Retinal pigment epithelial cell (primary cell): Measurements from ENCODE around the gene CACNB1.
A peak's percentile ranks its signal among the peaks of the same experiment; 100 is the strongest.

Experiments
- DNase-seq: peaks from one replicate; pipeline ENCODE4 v3.0.0-alpha.2; 2010; ENCODE audit warnings: low read depth
- H3K4me3 ChIP-seq: 2 replicates; pipeline ENCODE4 v1.5.1; 2011; ENCODE audit warnings: mild to moderate bottlenecking, low read length, control low read depth, moderate library complexity
- TF ChIP-seq, protein P1 (sequence below): conservative IDR thresholded peaks from 2 replicates; pipeline ENCODE4 v1.5.1; 2011; ENCODE audit warnings: low read depth, low read length, control low read depth, inconsistent platforms

CACNB1 gene

DNA sequence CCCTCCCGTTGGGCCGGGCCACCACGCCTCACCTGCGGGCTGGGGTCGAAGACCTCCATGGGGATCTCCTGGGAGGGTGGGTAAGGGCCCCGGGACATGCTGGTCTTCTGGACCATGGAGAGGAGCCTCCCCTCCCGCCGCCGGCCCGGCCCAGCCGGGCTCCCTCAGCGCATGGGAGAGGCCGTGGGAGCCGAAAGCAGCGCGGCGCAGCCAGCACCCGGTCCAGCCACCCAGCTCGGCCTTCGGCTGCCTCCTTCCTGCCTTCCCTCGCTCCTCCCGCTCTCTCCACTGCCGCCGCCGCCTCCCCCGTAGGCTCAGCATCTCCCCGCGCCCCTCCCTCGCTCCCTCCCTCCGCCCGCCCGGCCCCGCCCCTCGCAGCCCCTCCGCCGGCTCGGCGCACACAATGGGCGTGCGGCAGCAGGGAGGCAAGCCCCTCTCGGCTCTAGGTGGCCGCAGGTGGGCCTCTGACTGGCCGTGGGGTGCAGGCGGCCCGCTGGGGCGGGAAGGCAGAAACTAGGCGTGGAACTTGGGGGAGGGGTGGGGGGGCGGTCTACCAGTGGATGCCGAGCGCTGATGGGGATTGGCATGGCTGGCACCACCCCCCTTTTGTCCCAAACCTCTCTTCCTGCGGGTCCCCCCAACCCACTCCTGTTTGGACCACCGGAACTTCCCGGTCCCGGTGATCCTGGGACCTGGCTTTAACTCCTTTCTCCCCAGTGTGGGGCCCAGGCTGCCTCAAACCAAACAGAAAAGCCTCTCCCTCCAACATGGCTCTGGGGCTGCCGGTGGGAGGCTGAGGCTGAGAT, at the start of gene CACNB1:
Gene CACNB1 (minus strand): TSS at position 290 of the 806 bp plus-strand sequence. CDS start 174 bp downstream, at position 116.
- DNase-seq = no peak
- peak within 1 kb of the TSS; percentile 67 for H3K4me3 ChIP-seq

DNA sequence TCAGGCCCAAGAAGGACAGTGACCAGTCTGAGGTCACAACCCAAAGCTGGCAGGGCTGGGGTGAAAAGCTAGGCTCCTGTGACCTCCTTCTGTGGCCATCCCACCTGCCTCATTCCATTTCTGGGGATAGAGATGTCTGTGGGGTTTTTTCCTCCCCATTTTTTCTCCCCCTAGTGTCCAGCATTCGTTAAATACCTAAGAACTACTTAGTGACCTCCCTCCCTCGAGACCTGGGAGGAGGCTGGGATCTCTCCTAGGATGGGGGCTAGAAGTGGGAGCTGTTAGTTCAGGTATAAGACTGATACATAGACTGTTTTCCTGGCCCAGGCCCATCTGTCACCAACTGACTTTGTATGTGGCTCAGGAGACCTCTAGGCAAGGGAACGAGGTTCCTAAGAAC, 48.8 kb upstream of the CACNB1 start:
- TF ChIP-seq, protein P1, sequence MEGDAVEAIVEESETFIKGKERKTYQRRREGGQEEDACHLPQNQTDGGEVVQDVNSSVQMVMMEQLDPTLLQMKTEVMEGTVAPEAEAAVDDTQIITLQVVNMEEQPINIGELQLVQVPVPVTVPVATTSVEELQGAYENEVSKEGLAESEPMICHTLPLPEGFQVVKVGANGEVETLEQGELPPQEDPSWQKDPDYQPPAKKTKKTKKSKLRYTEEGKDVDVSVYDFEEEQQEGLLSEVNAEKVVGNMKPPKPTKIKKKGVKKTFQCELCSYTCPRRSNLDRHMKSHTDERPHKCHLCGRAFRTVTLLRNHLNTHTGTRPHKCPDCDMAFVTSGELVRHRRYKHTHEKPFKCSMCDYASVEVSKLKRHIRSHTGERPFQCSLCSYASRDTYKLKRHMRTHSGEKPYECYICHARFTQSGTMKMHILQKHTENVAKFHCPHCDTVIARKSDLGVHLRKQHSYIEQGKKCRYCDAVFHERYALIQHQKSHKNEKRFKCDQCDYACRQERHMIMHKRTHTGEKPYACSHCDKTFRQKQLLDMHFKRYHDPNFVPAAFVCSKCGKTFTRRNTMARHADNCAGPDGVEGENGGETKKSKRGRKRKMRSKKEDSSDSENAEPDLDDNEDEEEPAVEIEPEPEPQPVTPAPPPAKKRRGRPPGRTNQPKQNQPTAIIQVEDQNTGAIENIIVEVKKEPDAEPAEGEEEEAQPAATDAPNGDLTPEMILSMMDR = peak; percentile 17
- no peak for DNase-seq
- no peak overlapping the region for H3K4me3 ChIP-seq

More for the DNA sequence above, at the start of gene CACNB1:
- TF ChIP-seq, protein P1 = no peak

DNA sequence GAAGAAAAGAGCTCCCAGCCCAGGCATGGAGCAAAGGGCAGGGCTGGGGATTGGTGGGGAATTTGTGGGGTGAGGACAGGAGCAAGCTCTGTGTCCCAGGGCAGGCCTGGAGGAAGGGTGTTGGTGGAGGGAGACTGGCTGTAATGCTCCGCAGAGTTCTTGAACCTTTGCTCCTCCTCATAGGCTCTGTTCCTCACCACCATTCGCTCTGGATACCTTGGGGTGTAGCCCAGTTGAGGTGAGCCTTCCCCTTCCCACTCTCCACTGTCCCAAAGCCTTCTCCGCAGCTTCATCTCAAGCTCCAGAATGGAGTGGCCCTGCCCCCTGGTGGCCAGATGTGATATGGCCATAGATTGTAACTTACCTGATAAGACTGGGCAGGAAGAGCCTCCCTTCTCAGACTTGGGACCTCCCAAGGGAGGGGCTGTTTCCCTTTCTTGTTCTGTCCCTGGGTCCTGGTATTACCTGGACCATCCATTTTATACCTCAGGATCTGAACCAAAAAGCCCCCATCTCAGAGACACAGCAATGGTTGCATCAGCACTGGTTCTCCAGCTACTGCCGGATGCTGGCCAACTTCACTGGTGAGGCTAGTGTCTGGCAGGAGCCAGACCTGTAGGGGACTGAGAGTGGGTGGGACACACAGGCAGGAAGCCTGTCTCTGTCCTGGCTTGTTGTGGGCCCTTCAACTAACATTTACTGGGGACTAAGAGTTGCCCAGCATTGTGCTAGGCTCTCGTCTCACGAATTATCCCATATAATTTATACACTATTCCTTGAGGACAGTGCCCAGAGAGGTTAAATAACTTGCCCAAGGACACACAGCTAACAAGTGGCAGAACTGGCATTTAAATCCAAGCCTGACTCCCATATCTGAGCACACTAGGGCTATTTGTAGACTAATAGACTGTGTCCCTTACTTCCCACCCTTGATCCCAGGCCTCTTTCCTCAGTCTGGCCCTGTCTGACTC, 47.4 kb upstream of the CACNB1 start:
- no peak overlapping the region for H3K4me3 ChIP-seq
- DNase-seq = no peak
- TF ChIP-seq, protein P1 = peak; percentile 98

DNA sequence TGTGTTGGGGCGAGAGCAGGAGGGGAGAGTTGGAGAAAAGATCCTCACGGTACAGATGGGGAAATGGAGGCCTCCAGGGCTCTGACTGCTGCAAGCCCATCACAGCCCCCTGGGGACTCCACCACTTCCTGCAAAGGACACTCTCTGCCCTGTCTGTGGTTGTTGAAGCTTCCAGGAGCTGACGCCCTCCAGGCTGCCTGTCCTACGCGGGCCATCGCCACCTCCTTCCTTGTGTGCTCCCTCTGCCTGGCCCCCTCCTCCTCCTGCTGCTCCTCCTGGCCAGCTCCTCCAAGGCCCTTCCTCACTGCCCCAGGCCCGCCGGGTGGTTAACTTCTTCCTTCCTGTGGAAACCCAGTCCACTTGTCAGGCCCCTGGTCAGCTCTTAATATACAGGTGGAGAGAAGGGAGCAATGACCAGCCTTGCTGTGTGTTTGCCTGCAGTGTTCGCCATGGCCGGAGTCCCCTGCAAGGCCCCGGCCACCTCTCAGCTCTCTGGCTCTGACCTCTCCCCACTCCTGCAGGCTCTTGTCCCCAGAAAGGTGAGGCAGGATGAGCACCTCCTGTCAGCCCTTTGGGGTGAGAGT, 46.6 kb upstream of the CACNB1 start:
- no peak overlapping the region for H3K4me3 ChIP-seq
- no peak for DNase-seq
- TF ChIP-seq, protein P1 = no peak

DNA sequence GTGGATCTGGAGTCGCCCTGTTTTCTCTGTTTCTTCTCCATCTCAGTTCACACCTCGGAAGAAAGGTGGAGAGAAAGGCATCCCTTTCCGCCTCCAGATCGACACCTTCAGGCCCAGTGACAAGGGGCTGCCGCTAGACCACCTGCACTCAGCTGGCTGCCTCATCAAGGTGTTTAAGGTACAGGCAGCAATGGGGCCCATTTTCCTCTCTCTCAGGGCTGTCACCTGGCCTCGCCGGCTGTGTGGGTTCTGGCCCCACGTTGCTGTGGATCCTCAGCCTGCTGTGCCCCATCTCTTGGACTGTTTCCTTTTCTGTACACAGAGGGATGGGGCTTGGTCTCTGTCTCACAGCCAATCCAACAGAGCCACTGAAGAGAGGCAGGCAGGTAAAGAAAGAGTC, 45.7 kb upstream of the CACNB1 start:
- no peak for DNase-seq
- no peak overlapping the region for H3K4me3 ChIP-seq
- TF ChIP-seq, protein P1 = no peak

DNA sequence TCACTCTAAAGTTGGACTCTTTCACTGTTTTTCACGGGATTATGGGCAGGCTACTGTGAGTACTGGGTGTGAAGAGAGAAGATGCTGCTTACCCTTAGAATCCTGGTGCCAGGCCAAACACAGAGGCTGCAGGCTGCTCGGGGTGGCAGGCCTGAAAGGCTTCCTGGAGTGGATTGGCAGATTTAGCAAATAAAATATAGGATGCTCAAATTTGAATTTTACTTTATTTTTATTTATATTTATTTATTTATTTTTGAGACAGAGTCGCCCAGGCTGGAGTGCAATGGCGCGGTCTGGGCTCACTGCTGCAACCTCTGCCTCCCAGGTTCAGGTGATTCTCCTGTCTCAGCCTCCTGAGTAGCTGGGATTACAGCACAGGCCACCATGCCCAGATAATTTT, 43.2 kb upstream of the CACNB1 start:
- no peak for DNase-seq
- H3K4me3 ChIP-seq = no peak overlapping the region
- TF ChIP-seq, protein P1 = no peak
